Activated naive CD4-positive, alpha-beta T cell treated with anti-CD3 and anti-CD28 coated beads, Interleukin-2, amount 50 U/mL, for 16 hours (primary cell): ENCODE measurements around the gene RABEP1.
"Not testable (repeated sequence)": the region's sequence is repeated elsewhere in the genome, so short reads cannot be mapped to it uniquely, and the experiment has no call there.

Source experiments
- DNase-seq: peaks from one replicate; pipeline ENCODE4 v3.0.0-alpha.2; 2020

RABEP1 gene, protein sequence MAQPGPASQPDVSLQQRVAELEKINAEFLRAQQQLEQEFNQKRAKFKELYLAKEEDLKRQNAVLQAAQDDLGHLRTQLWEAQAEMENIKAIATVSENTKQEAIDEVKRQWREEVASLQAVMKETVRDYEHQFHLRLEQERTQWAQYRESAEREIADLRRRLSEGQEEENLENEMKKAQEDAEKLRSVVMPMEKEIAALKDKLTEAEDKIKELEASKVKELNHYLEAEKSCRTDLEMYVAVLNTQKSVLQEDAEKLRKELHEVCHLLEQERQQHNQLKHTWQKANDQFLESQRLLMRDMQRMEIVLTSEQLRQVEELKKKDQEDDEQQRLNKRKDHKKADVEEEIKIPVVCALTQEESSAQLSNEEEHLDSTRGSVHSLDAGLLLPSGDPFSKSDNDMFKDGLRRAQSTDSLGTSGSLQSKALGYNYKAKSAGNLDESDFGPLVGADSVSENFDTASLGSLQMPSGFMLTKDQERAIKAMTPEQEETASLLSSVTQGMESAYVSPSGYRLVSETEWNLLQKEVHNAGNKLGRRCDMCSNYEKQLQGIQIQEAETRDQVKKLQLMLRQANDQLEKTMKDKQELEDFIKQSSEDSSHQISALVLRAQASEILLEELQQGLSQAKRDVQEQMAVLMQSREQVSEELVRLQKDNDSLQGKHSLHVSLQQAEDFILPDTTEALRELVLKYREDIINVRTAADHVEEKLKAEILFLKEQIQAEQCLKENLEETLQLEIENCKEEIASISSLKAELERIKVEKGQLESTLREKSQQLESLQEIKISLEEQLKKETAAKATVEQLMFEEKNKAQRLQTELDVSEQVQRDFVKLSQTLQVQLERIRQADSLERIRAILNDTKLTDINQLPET

DNA sequence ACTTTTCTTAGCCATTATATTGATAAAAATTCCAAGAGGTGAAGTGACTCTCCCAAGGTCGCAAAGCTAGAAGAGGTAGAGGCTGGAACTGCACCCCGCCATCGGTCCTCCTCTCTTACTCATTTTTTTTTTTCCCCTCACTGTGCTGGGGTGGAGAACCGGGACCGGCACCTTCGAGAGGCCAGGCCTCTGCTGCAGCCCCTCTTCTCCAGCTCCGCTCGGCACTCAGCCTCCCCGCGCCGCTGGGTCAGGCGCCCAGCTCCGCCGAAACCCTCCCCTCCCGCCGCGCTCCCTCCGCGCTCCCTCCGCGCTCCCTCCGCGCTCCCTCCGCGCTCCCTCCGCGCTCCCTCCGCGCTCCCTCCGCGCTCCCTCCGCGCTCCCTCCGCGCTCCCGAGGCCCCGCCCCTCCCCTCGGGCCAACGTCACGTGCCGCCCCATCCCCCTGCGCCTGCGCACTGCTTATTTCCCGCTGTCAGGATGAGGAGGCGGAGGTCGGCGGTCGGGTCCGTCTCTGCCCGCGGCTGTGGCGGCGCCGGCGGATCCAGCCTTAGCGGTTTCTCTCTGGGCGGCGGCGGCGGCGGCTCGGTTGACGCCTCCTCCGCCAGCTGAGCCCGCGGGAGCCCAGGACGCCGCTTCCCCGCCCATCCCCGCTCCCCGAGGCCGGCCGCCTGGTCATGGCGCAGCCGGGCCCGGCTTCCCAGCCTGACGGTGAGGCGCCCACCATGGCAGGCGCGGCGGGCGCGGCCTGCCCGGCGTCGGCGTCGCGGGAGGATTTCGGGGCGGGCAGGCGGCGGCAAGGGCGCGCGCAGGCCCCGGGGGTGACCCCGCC lies at the start of gene RABEP1:
Gene RABEP1, plus strand, starts transcription at position 471 of the 828 bp plus-strand sequence. Its CDS starts 203 bp downstream, at position 674.
- peak; percentile 93 for DNase-seq

DNA sequence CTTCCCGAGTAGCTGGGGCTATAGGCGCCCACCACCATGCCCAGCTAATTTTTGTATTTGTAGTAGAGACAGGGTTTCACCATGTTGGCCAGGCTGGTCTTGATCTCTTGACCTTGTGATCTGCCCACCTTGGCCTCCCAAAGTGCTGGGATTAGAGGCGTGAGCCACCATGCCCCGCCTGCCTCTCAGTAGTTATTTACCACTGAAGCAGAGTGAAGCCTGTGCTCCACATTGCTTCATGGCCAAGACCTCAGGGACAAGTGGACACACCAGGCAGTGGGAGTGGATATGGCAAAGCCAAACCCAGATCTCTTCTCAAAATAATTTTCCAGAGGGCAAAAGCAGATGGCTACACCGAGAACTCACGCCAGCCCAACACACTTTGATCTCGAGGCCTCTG lies 48.6 kb upstream of the RABEP1 start:
- DNase-seq: not testable (repeated sequence)

DNA sequence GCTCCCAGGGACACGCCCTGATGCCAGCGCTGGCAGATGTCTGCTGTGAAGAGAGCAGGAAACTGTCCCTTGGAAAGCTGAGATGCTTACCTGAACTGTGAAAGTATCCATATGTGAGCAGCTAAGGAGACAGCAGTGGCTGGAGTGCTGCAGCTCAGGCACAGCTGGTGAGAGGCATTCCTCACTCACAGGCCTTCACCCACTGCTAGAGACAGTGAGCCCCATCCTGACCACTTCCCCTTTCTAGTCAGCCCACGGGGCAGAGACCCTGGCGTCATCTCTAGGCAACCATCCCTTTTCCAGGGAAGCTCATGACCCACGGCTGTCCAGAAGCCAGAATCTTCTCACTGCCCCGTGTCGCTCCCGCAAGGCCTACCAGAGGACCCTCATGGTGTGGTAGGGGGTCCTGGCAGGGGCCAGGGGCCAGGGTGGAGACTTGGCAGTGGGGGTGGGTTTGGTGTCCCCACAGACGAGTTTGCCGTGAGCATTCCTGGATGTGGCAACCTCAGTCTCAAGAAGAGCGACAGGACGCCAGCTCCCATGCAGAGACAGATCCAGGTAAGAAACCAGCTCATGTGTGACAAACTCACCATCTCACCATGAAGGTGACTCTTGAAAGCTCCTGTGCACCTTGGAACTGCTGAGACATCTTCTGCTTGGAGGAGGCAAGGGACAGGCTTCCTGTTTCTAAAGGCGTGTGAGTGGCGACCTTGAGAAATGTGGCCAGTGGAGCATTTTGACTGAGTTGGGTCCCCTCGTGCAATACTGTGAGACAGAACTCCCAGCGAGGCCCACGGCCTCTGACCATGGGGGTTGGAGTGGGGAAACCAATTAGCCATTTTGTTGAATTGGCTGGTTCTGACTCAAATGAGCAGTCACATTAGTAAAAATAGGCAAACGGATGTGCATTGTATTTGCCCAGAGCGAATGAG lies 47.2 kb upstream of the RABEP1 start, which contains the start of gene SCIMP:
Gene SCIMP, minus strand, starts transcription at position 216 of the 932 bp plus-strand sequence. Its CDS starts 105 bp downstream, at position 111.
- DNase-seq: no peak

DNA sequence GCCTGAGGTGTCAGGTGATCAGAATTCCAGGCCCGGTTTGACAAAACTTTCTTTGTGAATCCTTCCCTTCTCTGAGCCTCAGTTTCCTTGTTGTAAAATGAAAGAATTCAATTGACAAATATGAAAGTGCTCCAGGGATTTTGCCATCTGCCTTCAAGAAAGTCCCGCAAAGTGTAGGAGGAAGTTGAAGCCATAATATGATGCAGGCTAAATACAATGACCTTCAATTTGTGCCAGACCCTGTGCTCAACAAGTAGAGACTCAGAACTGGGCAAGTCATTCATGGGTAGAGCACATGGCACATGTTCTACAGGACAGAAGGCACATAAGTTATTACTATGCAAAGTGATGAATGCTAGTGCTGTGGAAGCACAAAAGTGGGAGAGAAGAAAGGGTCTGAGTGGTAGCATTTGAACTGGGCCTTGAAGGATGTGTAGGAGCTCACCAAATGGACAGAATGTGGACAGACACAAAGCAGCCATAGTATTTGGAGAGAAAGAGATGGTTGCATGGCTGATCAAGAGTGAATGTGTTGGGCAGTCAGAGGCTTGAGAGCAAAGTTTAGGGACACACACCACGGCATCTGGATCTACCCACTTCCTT lies 45.0 kb upstream of the RABEP1 start:
- no peak for DNase-seq

DNA sequence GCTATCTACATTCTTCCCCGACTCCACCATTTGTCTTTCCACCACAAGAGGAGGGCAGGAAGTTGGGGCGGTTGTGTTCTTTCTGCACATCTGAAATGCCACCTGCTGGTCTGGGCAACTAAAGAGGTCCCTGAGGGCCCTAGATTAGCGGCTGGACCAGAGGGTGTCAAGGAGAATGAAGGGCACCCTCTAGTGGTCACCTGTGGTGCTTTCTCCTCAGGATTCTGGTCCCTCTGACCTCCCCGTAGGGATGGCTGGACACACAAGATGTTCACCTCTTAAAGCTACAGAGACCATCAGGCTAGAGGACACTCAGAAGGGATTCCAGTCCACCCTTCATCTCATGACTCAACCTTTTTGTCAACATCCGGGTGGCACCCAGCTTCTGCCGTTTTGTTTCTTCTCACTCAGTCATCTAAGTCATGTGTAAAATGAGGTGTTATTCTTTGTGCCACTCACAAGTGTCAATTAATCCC lies 44.5 kb upstream of the RABEP1 start:
- no peak for DNase-seq

DNA sequence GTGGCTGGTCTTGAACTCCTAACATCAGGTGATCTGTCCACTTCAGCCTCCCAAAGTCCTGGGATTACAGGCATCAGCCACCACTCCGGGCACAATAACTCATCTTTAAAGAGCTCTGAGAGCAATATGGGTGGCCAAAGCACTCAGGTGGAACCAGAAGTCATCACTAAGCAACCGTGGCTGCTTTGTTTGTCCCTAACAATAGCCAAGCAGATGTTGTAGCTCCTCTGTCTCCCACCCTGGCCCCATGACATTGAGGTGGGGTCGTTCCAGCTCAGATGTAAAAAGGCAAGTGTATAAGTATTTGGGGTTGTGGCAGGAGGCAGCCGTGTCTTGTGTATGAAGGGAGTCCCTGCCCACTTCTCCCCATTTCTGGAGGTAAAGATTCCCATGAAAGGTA lies 43.8 kb upstream of the RABEP1 start:
- no peak for DNase-seq

DNA sequence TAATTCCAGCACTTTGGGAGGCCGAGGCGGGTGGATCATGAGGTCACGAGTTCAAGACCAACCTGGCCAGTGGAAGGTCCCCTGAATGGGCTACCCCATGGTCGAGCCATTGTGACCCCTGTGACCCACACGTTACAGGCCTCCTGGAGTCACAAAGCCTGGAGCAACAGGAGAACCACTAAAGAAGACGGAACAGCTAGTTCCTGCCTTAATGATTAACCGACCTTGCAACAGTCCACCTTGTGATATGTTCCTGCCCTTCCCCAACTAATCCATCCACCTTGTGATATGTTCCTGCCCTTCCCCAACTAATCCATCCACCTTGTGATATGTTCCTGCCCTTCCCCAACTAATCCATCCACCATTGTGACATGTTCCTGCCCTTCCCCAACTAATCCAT lies 42.3 kb upstream of the RABEP1 start:
- DNase-seq: not testable (repeated sequence)

DNA sequence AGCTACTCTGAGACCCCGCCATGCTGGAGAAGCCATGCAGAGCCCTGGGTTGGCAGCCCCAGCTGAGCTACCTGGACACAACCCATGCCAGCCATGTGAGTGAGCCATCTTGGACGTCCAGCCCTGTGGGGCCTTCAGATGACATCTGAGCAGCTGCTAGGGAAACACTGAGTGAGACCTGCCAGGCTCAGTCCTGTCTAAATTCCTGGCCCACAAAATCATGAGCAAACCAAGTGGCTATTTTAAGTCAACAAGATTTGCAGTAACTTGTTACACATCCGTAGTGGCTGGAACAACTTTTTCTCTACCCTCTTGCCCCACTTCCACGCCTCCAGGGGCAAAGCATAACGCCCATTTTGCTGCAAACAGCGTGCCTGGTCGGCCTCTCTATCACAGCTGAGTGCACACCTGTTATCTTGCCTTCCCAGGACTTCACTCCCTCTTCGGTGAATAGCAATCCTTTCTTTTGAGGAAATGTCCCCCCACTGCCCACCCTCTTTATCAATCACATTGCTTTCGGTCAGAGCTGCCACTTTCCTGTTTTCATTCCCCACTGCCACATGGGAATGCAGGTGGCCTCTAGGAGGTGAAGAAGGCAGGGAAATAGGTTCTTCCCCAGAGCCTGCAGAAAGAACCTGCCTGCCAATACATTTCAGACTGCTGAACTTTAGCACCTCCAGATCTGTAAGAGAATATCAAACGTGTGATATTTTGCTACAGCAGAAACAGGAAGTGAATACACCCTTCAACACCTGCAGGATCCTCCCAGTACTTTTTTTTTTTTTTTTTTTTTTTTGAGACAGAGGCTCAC lies 40.0 kb upstream of the RABEP1 start:
- peak; percentile 28 for DNase-seq

DNA sequence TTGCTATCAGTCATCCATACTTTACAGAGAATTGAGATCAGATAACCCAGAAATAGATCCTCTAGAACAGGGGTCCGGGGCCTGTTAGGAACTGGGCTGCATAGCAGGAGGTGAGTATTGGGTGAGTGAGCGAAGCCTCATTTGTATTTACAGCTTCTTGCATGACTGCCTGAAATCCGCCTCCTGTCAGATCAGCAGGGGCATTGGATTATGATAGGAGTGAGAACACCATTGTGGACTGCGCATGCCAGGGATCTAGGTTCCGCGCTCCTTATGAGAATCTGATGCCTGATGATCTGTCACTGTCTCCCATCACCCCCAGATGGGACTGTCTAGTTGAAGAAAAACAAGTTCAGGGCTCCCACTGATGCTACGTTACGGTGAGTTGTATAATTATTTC lies 34.5 kb upstream of the RABEP1 start:
- no peak for DNase-seq

DNA sequence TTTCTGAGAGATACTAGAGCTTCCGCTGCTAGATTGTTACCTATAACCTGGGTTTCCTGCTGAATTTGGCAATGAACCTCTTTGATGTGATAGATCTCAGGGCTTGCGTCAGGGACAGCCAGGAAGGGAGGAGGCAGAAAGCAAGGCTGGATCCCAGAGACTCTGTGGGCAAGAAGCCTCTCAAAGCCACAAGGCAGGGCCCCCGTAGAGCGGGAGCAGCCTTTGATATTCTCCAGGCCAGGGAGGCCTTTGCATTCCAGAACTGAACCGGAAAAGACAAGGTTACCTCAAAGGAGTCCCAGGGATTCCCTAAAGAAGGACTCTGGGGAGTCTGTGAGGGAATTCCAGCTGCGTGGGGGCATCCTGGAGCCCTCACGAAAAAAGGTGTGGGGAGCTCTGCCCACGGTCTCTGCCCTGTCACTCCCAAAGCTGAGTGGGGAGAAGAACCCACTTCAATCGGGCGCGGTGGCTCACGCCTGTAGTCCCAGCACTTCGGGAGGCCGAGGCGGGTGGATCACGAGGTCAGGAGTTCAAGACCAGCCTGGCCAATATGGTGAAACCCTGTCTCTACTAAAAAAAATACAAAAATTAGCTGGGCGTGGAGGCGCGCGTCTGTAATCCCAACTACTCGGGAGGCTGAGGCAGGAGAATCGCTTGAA lies 33.1 kb upstream of the RABEP1 start:
- no peak for DNase-seq

DNA sequence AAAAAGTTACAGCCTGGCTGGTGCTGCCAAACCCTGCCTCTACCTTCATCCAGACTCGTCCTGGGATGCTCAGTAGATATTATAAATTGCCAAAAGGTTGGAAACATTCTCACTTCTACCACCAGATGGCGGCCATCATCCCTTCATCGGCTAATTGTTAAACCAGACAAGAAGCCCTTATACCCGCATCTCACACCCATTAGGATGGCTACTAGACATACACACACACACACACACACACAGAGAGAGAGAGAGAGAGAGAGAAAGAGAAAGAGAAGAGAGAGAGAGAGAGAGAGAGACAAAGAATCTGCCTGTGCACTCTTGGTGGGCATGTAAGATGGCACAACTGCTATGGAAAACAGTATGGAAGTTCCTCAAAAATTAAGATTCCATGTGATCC lies 32.5 kb upstream of the RABEP1 start:
- DNase-seq: peak; percentile 55

DNA sequence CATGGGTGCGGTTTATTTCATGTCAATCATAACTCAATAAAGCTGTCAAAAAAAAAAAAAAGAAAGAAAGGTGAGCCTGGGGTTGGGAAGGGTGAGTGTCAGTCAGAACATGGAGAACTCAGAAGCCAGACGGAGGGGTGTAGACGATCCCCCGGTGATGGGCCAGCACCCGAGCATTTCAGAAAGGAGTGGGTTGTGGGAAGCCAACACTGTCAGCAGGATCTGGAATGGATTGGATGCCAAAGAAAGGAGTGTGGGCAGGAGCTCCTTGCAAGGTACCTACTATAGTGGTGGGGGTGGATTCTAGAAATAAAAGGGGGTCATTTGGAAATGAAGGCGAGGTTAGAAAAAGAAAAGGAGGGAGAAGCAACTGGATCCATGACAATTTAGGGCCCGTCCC lies 27.7 kb upstream of the RABEP1 start:
- DNase-seq: no peak

DNA sequence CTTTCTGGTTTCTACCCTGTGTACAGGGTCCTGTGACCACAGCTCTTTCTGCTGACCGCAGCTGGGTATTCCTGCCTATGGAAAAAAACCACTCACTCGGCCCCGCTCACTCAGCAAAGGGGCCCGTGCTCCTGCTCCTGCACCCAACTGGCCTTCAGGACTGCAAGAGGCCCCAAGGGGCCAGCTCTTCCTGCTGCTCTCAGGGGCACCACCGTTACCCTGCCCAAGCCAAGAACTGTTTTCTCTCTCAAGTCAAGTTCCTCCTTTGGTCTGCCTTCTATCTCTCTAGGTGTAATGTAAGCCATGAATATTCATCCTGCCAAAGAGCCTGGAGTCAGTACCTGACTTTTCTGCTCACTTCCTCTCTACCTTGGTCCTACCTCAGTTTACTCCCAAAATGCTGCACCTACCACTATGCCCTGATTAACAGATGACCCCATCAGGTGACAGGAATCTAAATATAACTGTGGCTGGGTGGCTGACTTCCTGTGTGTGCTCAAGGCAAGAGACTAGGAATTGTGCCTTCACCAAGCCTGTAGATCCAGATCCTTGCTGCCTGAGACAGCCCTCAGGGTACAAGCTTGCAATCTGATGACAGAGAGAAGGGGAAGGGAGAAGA lies 27.1 kb upstream of the RABEP1 start:
- DNase-seq: no peak

DNA sequence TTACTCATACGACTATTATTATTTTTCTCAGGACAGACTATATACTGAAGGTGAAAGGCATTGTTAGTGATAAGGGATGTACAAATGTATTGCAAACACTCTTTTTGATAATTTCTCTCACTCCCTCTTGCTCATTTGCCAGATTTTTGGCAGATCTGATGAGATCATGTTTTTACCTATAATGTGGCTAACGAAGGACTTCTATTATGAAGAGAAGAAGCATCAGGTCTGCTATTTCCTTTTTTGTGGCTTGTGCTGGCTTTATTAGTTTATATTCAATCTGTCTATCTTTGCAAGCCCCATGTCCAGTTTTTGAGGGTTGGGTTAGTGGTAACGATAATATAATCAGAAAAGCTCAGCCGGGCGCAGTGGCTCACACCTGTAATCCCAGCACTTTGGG lies 25.0 kb upstream of the RABEP1 start:
- no peak for DNase-seq

DNA sequence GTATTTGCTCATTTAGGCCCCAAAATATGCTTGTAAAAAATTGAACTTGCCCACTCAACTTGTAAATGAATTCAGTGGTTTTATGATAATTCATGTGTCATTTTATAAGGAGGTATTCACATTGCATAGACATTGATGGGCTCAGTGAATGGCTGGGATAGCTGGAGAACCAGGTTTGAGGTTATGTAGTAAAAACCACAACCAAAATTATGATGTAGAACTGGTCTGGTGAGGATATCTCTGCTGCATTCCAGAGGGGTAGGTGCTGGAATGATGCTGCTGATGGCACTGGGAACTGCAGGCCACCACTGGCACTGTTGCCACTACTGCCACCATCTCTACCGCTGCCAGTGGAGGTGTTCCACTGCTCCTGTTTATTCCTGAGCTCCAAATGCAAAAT lies 21.5 kb upstream of the RABEP1 start:
- no peak for DNase-seq

DNA sequence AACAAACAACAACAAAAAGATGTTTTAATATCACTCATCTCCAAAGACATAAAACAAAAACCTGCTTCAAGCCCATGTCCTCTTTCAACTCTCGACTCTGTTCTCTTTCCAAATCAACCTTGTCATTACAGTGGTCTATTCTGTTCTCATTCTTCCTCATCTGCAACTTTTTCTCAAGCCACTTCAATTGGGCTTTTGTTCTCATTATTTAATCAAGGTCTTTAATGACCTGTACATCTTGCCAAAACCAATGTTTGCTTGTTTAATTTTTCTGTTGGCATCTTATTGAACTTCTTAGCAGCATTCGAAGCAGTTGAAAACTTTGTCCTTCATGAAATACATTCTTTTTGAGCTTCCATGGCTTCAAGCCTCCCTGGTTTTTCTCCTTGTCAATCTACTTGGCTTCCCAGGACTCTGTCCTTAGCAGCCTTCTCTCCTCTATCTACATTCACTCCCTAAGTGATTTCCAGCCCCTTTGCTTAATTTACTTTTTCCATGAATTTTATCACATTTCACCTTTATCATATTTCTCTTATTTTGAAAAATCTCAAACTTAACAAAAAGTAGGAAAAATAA lies 19.6 kb upstream of the RABEP1 start:
- DNase-seq: no peak

DNA sequence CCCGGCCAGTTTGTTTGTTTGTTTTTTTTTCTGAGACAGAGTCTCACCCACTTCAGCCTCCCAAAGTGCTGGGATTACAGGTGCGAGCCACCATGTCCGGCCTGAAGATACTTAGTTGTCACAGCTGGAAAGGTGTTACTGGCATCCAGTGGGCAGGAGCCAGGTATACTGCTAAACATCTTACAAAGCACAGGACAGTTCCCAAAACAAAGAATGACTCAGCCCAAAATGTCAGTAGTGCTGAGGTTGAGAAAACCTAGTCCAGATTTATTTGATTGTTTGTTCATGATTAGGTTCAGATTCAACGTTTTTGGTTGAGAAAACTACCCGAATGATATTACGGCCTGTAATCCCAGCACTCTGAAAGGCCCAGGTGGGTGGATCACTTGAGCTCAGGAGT lies 18.6 kb upstream of the RABEP1 start:
- DNase-seq: no peak

DNA sequence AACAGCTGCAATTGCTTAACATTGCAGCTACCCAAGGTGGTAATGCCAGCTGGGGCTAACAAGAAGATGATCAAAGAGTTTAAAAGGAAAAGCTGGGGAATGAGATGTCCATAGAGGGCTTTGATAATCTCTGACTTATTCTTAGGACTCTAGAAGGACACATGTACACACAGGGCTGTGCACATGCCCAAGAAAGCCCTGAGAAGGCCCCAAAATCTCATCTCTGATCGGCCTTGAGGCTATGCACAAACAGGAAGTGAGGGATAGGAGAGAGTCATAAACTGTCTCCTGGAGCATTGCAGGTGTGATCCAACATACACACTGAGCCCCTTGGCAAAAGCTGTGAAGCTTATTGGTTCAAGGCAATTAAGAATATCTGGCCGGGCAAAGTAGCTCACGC lies 17.2 kb upstream of the RABEP1 start:
- DNase-seq: no peak
